CD4-positive, alpha-beta T cell treated with Interleukin-1 beta for 1 hour (primary cell): ENCODE data around the gene RTN4RL1.

ENCODE experiments used
- DNase-seq, 2 donors: peaks; one replicate each; pipeline ENCODE4 v3.0.0-alpha.2; 2020 to 2022

Gene RTN4RL1

GRCh38 chr17:2025220-2025621 is at the start of gene RTN4RL1:
Gene RTN4RL1, minus strand, starts transcription at chr17:2025334. Its CDS starts 469 bp downstream, at chr17:2024865.
- DNase-seq: peak; percentile 77 to 82

- DNase-seq: no peak
Observed at GRCh38 chr17:2074919-2075318, 49.8 kb upstream of the RTN4RL1 start.

- peak in 1 of 2 donors; percentile 50 for DNase-seq
Observed at GRCh38 chr17:2071455-2072281, 46.5 kb upstream of the RTN4RL1 start.

- no peak for DNase-seq
Observed at GRCh38 chr17:2071024-2071385, 45.9 kb upstream of the RTN4RL1 start.

GRCh38 chr17:2070241-2071023 is 45.3 kb upstream of the RTN4RL1 start:
- no peak for DNase-seq

- DNase-seq: no peak
Observed at GRCh38 chr17:2068519-2069051, 43.5 kb upstream of the RTN4RL1 start.

- DNase-seq: no peak
Observed at GRCh38 chr17:2068031-2068518, 42.9 kb upstream of the RTN4RL1 start.

GRCh38 chr17:2067608-2068024 is 42.5 kb upstream of the RTN4RL1 start:
- DNase-seq: no peak

GRCh38 chr17:2067048-2067561 is 42.0 kb upstream of the RTN4RL1 start:
- DNase-seq: no peak

- DNase-seq: no peak
Observed at GRCh38 chr17:2065949-2066400, 40.8 kb upstream of the RTN4RL1 start.

- DNase-seq: peak; percentile 46
Observed at GRCh38 chr17:2064980-2065785, 40.0 kb upstream of the RTN4RL1 start.

- no peak for DNase-seq
Observed at GRCh38 chr17:2064520-2064971, 39.4 kb upstream of the RTN4RL1 start.

- DNase-seq: no peak
Observed at GRCh38 chr17:2064147-2064489, 39.0 kb upstream of the RTN4RL1 start.

GRCh38 chr17:2063261-2064146 is 38.4 kb upstream of the RTN4RL1 start:
- DNase-seq: no peak

GRCh38 chr17:2062571-2063183 is 37.5 kb upstream of the RTN4RL1 start:
- DNase-seq: no peak

GRCh38 chr17:2061441-2061958 is 36.4 kb upstream of the RTN4RL1 start:
- no peak for DNase-seq

- DNase-seq: no peak
Observed at GRCh38 chr17:2060681-2061440, 35.7 kb upstream of the RTN4RL1 start.

GRCh38 chr17:2060385-2060658 is 35.2 kb upstream of the RTN4RL1 start:
- no peak for DNase-seq

- DNase-seq: no peak
Observed at GRCh38 chr17:2059547-2060384, 34.6 kb upstream of the RTN4RL1 start.
